GM21526 (cell line): ENCODE measurements around the gene ICAM5.

ENCODE experiments used
- ATAC-seq: cut with Tn5 transposase; IDR thresholded peaks from one replicate; pipeline ENCODE4 v1.9.1; 2021; ENCODE audit warnings: moderate library complexity; ENCODE audit not compliant: unreplicated experiment, low FRiP score

The ICAM5 gene

DNA sequence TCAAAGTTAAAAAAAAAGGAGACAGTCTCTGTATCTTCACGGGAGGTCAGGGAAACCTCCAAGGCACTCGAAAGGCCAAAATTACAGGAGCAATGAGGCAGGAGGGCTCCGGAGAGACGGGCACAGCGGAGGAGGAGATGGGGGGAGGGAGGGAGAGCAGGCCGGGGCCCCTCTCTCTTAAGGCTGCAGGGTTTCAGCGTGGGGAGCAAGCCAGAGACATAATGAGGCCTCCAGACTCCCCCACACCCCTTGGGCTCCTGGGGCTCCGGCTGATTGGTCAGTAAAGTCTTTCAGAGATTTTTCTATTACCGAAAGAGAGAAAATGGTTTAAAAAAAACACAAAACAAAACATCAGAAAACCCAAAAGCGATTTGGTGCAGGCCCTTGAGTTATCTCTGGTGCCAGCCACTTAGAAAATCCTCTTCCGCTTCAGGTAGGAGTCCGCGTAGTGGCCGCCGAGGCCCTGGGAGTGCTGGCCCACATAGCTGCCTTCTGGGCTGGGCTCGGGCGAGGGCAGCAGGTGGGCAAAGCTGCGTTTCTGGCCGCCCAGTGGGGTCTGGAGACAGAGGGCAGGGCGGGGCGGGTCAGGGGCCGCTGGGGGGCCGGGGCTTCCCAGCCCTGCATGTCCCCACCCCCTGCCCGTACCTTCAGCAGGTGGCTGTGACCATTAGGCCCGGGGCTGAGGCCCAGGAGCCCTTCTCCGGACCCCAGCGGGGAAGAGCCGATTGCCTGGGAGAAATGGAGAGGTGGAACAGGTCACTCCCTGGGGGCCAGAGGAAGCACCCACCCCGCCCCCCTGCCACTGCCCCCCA, 27.5 kb downstream of the ICAM5 start:
- no peak for ATAC-seq

DNA sequence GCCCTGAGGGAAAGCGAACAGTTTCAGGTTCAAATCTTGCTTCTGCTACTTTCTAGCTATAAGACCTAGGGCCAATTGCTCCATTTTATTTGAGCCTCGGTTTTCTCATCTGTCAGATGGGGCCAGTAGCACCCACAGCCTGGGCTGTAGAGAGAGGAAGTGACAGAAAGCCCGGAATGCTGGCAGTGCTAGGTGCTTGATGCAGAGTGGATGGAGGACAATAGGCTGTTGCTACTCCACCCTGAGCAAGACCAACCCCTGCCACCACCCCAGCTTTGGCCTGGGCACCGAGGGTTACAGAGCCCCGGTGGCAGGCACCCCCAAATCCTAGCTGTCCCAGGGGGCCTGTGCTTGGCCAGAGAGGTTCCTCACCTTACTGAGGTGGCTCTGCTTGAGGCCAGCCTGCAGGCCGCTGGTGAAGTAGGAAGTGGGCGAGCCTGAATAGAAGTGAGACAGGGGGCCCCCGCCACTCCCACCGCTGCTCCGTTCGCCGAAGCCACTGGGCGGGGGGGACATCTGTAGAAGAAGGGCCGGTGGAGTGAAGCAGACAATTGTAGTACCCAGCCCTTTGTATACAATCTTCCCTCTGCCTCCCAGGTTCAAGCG, 28.2 kb downstream of the ICAM5 start:
- ATAC-seq: no peak

DNA sequence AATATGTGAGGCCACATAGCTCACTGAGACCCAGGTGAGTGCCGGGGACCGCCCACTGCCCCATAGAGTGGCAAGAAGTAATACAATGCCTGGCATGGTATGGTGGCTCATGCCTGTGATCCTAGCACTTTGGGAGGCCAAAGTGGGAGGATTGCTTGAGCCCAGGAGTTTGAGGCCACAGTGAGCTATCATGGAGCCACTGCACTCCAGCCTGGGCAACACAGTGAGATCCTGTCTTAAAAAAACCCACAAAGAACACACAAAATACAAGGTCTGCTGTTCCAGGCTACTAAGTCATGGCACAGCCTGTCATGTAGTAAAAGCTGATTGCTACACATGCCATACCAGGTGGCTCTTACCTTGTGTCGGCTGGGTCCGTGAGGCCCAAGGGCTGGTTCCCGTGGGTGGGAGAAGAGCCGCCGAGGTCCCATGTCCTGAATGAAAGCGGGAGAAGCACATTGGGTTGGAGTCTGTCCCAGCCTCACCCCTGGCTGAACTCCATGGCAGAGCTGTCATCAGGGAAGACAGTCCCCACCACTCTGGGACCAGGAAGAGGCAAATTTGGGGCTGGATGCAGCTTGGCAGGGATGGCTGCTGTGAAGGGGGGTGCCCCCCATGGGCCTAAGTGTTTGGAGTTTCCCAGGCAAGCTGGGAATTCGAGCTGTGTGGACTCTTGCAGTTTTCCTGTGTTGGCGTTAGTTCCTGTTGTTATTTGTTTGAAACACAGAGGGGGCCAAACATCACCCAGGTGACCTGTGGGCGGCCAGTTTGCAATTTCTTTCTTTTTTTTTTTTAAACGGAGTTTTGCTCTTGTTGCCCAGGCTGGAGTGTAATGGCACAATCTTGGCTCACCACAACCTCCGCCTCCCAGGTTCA, 29.3 kb downstream of the ICAM5 start:
- no peak for ATAC-seq

DNA sequence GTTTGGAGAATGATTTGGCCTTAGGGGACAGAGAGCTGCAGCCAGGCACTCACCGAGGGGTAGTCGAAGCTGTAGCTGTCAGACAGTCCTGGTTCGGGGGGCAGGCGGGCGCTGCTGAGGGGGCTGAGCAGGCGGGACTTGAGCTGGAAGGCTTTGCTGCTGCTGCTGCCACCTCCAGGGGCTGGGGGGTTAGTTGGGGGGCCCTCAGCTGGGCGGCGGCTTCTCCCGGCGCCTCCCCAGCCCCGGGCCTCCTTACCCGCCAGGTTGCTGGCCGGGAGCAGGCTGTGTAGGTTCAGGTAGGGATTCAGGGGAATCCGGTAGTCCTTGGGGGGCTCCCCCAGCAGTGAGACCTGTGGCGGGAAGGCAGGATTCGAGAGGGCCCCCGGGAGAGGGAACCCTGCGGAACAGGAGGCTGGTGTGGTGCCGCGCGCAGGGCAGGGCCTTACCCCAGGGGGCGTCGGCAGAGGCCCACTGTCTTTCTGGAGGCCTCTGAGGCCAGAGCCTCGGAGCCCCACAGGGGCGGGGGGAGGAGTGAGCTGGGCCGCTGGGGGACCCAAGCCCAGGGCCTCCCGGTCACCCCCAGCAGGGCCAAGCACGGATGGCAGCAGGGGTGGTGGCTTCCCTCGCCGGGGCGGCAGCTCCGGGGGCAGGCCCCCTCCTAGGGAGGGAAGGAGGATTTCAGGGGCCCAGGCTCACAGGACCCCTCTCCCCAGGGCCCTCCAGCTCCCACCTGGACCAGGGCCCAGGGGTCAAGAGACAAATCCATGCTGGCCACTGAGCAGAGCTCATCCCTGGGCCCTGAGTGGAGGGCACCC, 31.1 kb downstream of the ICAM5 start:
- no peak for ATAC-seq

DNA sequence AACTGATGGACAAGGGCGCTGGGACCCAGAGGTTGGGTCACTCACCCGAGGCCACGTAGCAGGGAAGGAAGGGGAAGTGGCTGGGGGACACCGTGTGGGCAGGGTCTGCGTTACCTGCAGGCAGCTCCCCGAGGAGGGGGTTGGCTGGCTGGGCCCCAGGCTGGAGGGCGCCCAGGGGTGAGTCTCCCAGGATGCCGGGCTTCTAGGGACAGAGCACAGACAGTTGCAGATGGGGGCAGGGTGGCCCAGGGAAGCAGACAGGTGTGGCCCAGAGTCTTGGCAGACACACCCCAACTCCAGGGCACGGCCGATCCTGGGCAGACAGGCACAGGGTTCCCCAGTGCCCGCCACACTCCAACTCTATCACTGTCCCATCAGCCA, 31.7 kb downstream of the ICAM5 start:
- ATAC-seq: no peak

DNA sequence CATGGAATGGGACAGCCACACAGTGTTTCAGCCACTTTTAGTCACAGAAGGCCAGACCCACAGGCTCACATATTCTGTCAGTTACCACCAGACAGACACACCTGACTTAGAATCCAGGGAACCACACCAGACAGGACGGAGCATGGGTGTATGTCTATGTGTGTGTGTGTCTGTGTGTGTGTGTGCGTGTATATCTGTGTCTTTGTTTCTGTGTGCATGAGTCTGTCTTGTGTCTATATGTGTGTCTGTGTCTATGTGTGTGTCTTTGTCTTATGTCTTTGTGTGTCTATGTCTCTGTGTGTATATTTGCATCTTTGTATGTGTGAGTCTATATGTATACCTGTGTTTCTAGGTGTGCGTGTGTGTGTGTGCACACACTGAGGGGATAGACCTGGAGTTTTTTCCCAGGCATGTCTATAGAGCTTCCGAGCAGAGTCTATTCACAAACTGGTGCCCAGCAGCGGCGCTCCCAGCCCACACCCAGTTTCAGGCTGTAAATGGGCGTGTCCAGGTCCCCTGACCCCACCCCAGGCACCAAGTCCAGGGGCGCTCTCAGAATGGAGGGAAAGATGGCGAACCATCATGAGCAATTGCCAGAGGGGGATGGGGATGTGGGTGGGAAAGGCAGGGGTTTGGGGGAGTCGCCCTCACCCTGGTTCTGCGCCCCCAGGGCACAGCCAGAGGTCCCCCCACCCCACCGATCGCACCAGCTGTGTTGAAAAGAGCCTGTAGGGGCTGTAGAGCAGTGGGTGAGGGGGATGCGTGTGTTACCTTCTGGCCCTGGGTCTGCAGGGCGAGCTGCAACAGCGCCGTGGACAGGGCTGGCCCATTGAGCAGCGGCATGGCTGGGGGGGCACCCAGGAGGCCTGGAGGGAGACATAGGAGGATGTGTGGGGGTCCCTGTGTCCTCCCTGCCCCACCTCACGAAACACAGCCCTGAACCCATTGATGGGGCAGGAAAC, 32.4 kb downstream of the ICAM5 start:
- ATAC-seq: no peak

DNA sequence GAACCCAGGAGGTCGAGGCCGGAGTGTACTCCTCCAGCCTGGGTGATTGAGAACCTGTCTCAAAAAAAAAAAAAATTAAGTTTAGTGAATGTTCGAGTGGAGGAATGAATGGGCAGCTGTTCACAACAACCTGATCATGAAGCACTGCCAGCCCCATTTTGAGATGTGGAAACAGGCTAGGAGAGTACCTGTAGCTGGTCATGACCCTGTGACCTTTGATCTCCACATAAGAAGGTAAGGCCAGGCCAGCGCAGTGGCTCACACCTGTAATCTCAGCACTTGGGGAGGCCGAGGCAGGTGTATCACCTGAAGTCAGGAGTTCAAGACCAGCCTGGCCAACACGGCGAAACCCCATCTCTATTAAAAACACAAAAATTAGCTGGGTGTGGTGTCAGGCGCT, 36.0 kb downstream of the ICAM5 start:
- no peak for ATAC-seq

DNA sequence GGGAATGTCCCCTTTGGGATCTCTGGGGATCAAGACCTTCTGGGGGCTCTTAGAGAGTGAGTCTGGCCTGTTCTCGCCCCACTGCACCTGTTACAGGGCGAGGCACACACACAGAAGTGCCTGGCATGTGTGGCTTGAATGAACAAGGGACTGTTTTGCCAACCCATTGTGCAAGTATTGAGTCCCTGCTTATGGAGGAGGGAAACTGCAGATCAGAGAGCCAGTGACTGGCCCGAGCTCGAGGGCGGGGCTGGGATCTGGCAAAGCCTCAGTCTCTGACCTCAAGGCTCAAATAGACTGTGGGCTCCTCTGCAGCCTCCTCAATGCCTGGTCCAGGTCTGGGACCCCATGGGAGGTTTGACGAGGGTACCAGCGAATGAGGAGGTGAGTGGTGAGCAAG, 38.0 kb downstream of the ICAM5 start:
- ATAC-seq: no peak

DNA sequence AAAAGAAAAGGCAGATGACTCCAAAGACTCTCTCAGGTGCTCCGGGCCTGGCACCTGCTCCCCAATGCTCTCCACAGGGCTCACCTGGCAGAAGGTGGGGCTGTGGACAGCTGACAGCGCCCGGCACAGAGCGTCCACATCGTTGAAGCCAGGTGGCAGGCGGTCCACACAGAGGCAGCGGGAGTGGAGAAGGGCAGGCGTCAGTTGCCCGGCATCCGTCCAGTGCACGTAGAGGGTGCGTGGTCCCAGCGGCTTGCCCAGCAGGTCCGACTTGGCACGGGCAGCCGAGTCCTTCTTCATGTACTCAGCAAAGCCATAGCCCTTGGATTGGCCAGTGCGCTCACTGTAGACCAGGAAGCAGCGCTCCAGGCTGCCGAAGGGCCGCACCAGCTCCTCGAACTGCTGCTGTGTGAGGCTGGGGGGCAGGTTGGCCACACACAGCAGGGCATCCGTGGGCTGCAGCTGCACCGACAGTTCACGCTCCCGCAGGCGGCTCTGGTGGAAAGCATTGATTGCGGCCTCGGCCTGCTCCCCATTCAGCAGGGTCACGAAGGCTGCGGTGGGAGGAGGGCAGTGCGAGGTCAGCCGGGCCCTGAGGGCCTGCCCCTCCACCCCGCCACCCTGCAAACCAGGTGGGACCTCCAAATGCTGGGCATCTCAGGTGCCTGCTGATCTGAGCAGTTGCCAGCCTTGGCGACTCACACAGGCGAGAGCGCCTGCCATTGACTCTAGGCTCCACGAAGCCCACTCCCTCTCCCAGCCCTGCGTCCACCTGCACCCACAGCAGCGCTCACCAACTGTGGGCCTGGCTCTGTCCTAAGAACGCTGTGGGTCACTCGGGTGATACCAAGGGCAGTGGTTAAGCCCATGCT, 39.0 kb downstream of the ICAM5 start:
- no peak for ATAC-seq

DNA sequence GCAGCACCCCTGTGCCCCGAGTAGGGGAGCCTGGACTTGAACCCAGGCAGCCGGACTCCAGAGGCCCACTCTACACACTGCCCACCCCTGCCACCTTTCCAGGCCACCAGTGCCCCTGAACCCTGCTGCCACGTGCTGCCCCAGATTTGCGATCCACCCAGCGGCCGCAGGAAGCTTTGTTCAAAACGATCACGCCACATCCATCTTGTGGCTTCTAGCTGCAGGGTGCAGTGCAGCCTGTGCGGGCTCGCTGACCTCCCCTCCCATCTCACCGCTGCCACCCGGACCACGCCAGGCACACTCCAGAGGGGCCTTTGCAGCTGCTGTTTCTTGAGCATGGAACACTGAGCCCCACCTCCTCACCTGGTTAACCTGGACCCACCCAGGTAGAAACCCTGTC, 39.8 kb downstream of the ICAM5 start:
- ATAC-seq: no peak

DNA sequence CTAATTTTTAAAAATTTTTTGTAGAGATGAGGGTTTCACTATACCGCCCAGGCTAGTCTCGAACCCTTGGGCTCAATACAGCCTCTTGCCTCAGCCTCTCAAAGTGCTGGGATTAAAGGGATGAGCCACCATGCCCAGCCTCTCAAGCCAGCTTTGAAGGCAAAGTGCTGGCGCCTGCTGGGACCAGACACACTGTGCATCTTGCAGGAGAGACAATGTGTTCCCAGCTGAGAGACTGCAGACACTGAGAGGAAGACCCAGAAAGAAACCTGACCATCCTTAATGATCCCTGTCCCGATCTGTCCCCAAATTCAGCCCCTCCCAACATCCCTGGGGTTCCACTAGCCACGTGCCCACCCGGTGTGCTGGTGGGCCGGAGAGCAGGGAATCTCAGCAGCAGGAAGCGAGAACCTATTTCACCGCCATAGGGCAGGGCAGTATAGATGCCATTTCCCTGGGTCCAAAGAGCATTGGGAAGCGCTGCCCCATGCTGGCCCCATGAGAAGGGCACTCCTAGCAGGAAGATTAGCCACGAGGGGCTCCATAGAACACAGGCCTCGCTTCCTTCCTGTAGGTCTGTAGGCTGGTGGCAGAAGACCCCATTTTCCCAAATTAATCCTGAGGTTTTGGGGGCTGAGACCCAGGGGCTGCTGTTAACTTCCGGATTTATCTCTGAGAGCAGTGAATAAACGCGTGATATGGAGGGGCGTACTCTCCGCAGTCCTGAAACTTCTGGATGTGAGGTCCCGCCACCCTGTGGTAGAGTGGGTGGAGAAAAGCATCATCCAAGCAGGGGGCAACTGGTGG, 42.6 kb downstream of the ICAM5 start:
- no peak for ATAC-seq

DNA sequence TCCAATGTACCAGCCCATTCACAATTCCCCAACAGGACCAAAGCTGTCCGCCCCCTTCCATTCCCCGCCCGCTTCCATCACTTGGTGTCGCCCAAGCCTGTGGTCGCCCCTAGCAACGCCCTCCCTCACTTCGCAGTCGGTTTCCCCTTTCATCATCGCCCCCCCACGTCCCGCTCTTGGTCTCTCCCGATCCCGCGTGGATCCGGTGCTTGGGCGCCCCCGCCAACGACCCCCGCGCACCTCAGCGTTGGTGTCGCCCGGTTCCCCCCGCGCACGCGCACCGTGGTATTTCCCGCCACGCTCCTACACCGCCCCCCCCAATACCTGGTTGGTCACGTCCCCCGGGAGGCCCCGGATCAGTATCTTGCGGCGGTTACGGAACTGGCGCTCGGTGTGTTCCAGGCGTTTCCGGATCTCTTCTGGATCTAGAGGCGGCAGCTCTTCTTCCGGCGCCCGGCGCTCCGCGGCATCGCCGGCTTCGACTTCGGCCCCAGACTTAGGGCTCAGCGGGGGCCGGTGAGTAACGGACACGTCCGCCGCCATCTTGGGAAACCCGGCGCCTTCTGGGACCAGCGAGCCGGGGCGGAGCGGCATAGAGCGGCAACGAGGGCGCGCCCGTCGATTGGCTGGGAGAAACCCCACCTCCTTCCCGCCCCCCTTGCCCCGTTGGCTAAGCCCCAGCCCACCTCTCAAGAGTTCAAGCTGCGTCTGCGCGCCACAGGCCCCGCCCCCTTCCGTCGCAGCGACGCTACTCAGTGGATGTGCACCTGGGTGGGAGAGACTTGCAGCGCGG, 43.4 kb downstream of the ICAM5 start, which contains the start of gene RAVER1:
Gene RAVER1 (minus strand): TSS at position 565 of the 793 bp plus-strand sequence. CDS start 22 bp downstream, at position 543.
- ATAC-seq: peak; percentile 72

DNA sequence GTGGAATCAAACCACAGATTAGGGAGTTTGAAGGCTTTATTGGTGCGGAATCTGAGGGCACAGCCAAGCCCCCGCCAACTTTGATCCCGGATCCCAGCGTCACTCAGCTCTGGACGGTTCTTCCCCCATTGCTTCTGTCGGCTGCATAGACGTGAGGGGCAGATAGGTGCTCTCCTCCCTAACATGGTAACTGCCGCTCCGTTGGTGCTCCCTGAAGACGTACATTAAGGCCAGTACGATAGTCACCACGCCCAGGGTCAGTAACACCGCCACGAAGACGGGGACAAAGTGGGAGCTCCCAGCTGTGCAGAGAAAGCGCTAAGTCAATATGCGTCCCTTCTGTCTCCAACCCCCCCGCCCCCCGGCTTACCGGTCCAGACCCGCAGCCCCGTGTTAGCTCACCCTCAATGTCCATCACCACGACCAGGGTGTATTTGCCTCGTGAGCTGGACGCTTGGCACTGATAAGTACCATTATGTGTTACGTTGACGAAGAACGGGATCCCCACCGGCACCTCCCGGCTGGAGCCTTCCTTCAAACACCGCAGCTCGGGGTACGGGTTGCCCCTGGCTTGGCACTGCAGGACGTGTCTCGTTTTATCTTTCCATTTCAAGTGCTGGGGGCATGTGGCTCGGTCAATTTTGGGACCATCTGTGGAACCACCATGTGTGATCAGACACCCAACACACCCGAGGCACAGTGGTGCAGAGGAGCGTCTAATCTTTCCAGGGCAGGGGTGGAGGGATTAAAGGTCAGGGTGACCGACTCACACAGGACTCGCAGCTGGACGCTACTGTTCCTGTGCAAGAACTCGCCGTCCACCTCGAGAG, 44.2 kb downstream of the ICAM5 start:
- ATAC-seq: no peak

DNA sequence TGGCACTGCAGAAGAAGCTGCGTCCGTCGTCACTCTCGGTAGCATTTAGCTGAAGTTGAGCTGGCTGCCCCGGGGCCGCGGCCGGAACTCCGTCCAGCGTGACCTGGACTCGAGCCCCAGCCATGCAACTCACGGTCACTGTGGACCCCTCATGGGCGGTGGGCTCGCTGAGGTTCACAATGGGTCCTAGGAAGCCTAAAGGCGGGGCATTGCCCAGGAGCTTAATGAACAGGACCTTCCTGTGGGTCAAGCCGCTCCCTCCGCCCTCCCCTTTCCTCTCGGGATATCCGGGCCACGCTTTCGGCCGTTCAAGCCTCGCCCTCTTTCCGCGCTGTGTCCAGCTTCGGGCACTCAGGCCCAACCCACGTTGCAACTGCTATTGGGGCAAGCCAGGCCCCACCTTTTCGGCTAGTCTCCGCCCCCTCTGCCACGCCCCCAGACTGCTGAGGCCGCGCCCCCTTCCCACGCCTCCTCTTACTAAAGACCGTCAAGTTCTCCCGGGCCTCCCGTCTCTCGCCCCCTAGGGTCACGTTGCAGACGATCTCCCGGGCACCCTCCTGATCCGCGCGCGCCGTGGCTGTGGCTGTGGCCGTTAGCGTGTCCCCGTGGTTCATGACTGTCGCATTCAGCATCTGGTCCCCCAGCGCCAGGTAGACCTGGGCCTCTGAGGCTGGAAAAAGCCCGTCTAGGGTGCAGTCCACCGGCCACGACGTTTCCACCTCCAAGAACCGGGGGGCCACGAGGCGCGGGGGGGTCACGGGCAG, 45.0 kb downstream of the ICAM5 start:
- ATAC-seq: no peak

DNA sequence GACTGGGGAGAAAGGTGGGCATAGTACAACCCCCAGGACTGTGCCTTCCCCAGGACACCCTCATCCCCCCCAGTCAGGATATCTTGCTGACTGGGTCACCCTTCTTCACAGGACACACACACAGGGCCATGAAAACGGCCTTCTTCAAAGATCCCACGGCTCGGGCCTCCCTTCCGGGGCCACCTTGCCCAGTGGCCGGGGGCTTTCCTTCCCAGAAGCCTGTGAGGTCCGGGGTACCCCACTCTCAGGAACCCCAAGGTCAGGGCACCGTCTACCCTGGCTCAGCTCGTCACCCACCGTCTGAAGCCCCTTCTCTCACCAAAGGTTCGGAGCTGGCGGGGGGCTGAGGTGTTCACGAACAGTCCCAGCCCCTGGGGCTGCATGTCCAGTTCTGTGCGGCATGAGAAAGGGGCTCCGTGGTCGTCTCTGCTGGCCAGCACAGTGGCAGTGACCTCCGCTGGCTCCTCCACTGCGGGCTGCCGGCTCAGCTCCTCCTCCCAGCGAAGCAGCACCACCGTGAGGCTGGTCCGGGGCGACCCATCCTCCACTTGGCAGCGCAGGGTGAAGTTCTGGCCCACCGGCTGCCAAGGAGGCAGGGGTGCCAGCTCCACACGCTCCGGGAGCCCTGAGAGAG, 45.7 kb downstream of the ICAM5 start:
- no peak for ATAC-seq
